HG03095 (cell line): ENCODE data around the gene TUBA3E.
"Not testable (repeated sequence)": the region's sequence is repeated elsewhere in the genome, so short reads cannot be mapped to it uniquely, and the experiment has no call there.

Experiments
- ATAC-seq: cut with Tn5 transposase; IDR thresholded peaks from one replicate; pipeline ENCODE4 v1.9.1; 2021; ENCODE audit warnings: moderate library complexity; ENCODE audit not compliant: unreplicated experiment

Gene TUBA3E

GRCh38 chr2:130150181-130151144 is 47.8 kb downstream of the TUBA3E start:
- no peak for ATAC-seq

GRCh38 chr2:130148515-130148914 is 49.7 kb downstream of the TUBA3E start:
- not testable (repeated sequence) for ATAC-seq

GRCh38 chr2:130145006-130145414 is 53.2 kb downstream of the TUBA3E start, which contains the start of gene CCDC74B:
Gene CCDC74B (minus strand): TSS chr2:130145112. CDS start chr2:130144996, 116 bp downstream.
- peak; percentile 91 for ATAC-seq

- not testable (repeated sequence) for ATAC-seq
Measured at GRCh38 chr2:130143266-130144039, 54.8 kb downstream of the TUBA3E start.

GRCh38 chr2:130142396-130143265 is 55.6 kb downstream of the TUBA3E start:
- not testable (repeated sequence) for ATAC-seq
